ENCODE data around the gene NEDD9.

DNA sequence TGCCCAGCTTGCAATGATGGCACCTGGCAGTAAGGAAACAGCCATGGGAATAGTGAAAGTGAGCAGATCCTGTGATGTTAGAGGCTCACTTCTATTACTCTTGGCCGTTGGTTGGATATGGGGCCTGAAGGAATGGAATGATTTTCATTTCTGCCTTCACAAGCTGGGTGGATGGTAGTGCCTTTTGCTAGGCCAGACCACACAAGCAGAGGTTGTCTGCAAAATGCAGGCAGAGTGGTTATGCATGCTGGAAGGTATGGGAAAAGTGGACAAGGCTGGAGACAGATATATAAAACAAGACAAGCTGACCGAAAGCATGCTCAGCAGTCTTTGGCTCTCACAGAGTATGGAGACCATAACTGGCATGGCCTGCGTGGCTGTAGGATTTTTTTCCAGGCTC, 70.2 kb downstream of the NEDD9 start:
- TF ChIP-seq CTCF (IDR thresholded peaks at IDR 0.05) (no peak), EZH2 (IDR thresholded peaks at IDR 0.05; ENCODE audit: borderline replicate concordance, insufficient read depth, low read depth, low read length, poor library complexity, severe bottlenecking) (no peak)

All from B cell (primary cell).